Testis (tissue), 3 donors: Measurements from ENCODE around the gene INPPL1. TPM values are rescaled to one million over a fixed set of nuclear protein-coding genes. Genes with fewer than 3 reads are reported as not detected.
"Not testable (repeated sequence)": the region's sequence is repeated elsewhere in the genome, so short reads cannot be mapped to it uniquely, and the experiment has no call there.

Experiments
- DNase-seq: peaks from one replicate; pipeline ENCODE4 v3.0.0-alpha.2; 2019
- H3K27ac ChIP-seq, 2 donors: fragments of 200-600 bp; sonication (generic); one replicate each; pipeline ENCODE4 v1.5.1; 2019
- H3K27me3 ChIP-seq: fragments of 200-600 bp; sonication (generic); one replicate; pipeline ENCODE4 v1.5.1; 2019
- H3K36me3 ChIP-seq: fragments of 200-600 bp; sonication (generic); one replicate; pipeline ENCODE4 v1.5.1; 2017; ENCODE audit warnings: low read depth; ENCODE audit errors: missing control alignments
- H3K4me1 ChIP-seq: fragments of 200-600 bp; sonication (generic); one replicate; pipeline ENCODE4 v1.5.1; 2019
- H3K4me3 ChIP-seq, 2 donors: fragments of 200-600 bp; sonication (generic); one replicate each; pipeline ENCODE4 v1.5.1; 2017 to 2019
- H3K9me3 ChIP-seq: fragments of 200-600 bp; sonication (generic); one replicate; pipeline ENCODE4 v1.5.1; 2017
- CTCF ChIP-seq, 3 experiments: fragments of 450-650 bp in 2 of 3; fragments of 200-600 bp in 1 of 3; sonication (generic) in 1 of 3; IDR thresholded peaks; one replicate each; pipeline ENCODE4 v1.5.1; 2016 to 2019; ENCODE audit warnings: antibody characterized with exemption in 3 of 3, mild to moderate bottlenecking in 2 of 3, moderate library complexity in 1 of 3
- POLR2A ChIP-seq: fragments of 450-650 bp; IDR thresholded peaks from one replicate; pipeline ENCODE4 v1.6.1; 2017; ENCODE audit warnings: antibody characterized with exemption, mild to moderate bottlenecking, moderate library complexity
- WGBS, 2 donors: methylation state at CpG; one replicate each; pipeline ENCODE4 v1.1.5; 2018; 5-methylcytosine and 5-hydroxymethylcytosine counted together
- intact Hi-C: fragments of 100-400 bp; cut with DNase I; formaldehyde crosslinking; loops from one replicate; pipeline ENCODE4 v1.15.1; 2023; ENCODE audit warnings: low total_unique reads
- polyA plus RNA-seq: library from polyadenylated mRNA; stranded (reverse); fragments of 350-450 nt; fragmentation: Illumina TruSeq; extraction: RNeasy Lipid Tissue Mini Kit (QIAGEN cat#74804); gene quantifications from one replicate; pipeline ENCODE4 v1.2.3, GENCODE V29; 2014; ENCODE audit warnings: low read depth, low replicate concordance; ENCODE audit not compliant: insufficient read depth
- total RNA-seq, 2 donors: library from RNA; depleted of rRNA; stranded (reverse); fragments of >200 nt; gene quantifications; one replicate each; pipeline ENCODE4 v1.2.3, GENCODE V29; 2016

INPPL1 gene
- total and polyA plus RNA-seq, 3 donors from 2014 or later, result 48.1 to 132 (median 120) TPM

- no peak for DNase-seq
- WGBS, 2 donors, result 67 to 82% methylated on average over 2 of the region's 2 CpGs
- TF ChIP-seq POLR2A, result no peak
- no peak for TF ChIP-seq CTCF (IDR thresholded peaks at IDR 0.05)
- H3K9me3 ChIP-seq, result no peaks in the 10 kb centered on the region
- intact Hi-C loops, result no loop called here
- no peaks in the 10 kb centered on the region for H3K4me1 ChIP-seq
- H3K4me3 ChIP-seq, result no peak overlapping the region
- no peak overlapping the region for H3K27ac ChIP-seq
- no peaks in the 10 kb centered on the region for H3K27me3 ChIP-seq
- H3K36me3 ChIP-seq, result no peaks in the 10 kb centered on the region
Observed at GRCh38 chr11:72203163-72203562, 21.4 kb upstream of the INPPL1 start.

GRCh38 chr11:72204886-72205285 is 19.7 kb upstream of the INPPL1 start:
- Histone ChIP-seq H3K27ac (no peak overlapping the region), H3K9me3 (no peaks in the 10 kb centered on the region), H3K4me1 (no peaks in the 10 kb centered on the region), H3K27me3 (no peaks in the 10 kb centered on the region), H3K4me3 (no peak overlapping the region), H3K36me3 (no peaks in the 10 kb centered on the region)
- no peak for TF ChIP-seq CTCF (IDR thresholded peaks at IDR 0.05)
- no peak for TF ChIP-seq POLR2A
- no peak for DNase-seq
- intact Hi-C loops, result no loop called here

- WGBS, 2 donors, result 88 to 97% methylated on average over 2 of the region's 2 CpGs
- H3K36me3 ChIP-seq, DNase-seq, H3K27ac ChIP-seq, H3K9me3 ChIP-seq, H3K4me1 ChIP-seq, H3K27me3 ChIP-seq, H3K4me3 ChIP-seq, intact Hi-C loops: not testable (repeated sequence)
Observed at GRCh38 chr11:72206794-72207193, 17.8 kb upstream of the INPPL1 start.

- TF ChIP-seq CTCF (IDR thresholded peaks at IDR 0.05), result no peak
- TF ChIP-seq POLR2A, result no peak
- peak; percentile 2 for DNase-seq
- Histone ChIP-seq H3K36me3 (no peaks in the 10 kb centered on the region), H3K9me3 (no peaks in the 10 kb centered on the region), H3K27ac (no peak overlapping the region), H3K4me3 (no peak overlapping the region), H3K4me1 (no peaks in the 10 kb centered on the region), H3K27me3 (no peaks in the 10 kb centered on the region)
- intact Hi-C loops, result no loop called here
- WGBS, 2 donors, result 68 to 95% methylated on average over 3 of the region's 3 CpGs
Observed at GRCh38 chr11:72208281-72208680, 16.3 kb upstream of the INPPL1 start.

GRCh38 chr11:72209101-72209500 is 15.5 kb upstream of the INPPL1 start:
- 81 to 83% methylated on average over 4 of the region's 4 CpGs for WGBS, 2 donors
- Histone ChIP-seq H3K36me3 (no peaks in the 10 kb centered on the region), H3K27me3 (no peaks in the 10 kb centered on the region), H3K9me3 (no peaks in the 10 kb centered on the region), H3K4me1 (no peaks in the 10 kb centered on the region), H3K4me3 (no peak overlapping the region), H3K27ac (no peak overlapping the region)
- DNase-seq, result peak; percentile 10
- intact Hi-C loops, result no loop called here
- TF ChIP-seq CTCF (IDR thresholded peaks at IDR 0.05) (no peak), POLR2A (no peak)
